Neural progenitor cell (in vitro differentiated cells): Measurements from ENCODE around the gene NDRG4.

Experiments
- EZH2phosphoT487 ChIP-seq: fragments of 200-600 bp; sonication (generic); IDR thresholded peaks from 2 replicates; pipeline ENCODE4 v1.6.1; 2017; ENCODE audit warnings: antibody characterized with exemption
- TF ChIP-seq, protein P1 (sequence below): fragments of 200-600 bp; sonication (generic); IDR thresholded peaks from 2 replicates; pipeline ENCODE4 v1.5.1; 2017; ENCODE audit warnings: antibody characterized with exemption, mild to moderate bottlenecking

- TF ChIP-seq, protein P1, sequence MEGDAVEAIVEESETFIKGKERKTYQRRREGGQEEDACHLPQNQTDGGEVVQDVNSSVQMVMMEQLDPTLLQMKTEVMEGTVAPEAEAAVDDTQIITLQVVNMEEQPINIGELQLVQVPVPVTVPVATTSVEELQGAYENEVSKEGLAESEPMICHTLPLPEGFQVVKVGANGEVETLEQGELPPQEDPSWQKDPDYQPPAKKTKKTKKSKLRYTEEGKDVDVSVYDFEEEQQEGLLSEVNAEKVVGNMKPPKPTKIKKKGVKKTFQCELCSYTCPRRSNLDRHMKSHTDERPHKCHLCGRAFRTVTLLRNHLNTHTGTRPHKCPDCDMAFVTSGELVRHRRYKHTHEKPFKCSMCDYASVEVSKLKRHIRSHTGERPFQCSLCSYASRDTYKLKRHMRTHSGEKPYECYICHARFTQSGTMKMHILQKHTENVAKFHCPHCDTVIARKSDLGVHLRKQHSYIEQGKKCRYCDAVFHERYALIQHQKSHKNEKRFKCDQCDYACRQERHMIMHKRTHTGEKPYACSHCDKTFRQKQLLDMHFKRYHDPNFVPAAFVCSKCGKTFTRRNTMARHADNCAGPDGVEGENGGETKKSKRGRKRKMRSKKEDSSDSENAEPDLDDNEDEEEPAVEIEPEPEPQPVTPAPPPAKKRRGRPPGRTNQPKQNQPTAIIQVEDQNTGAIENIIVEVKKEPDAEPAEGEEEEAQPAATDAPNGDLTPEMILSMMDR = no peak
- no peak for TF ChIP-seq EZH2phosphoT487
These were observed 14.6 kb upstream of the NDRG4 start for GRCh38 chr16:58485184-58485887.
